GM23248 (cell line): Measurements from ENCODE around the gene FNDC8.

Source experiments
- EZH2 ChIP-seq: fragments of 200-600 bp; sonication (generic); IDR thresholded peaks from 2 replicates; pipeline ENCODE4 v1.6.1; 2018; ENCODE audit warnings: antibody characterized with exemption, mild to moderate bottlenecking; ENCODE audit not compliant: insufficient read depth, poor library complexity, severe bottlenecking
- EZH2phosphoT487 ChIP-seq: fragments of 200-600 bp; sonication (generic); IDR thresholded peaks from 2 replicates; pipeline ENCODE4 v1.6.1; 2018; ENCODE audit warnings: antibody characterized with exemption, moderate library complexity, mild to moderate bottlenecking, low read depth; ENCODE audit not compliant: insufficient read depth

GRCh38 chr17:35162755-35163154, 41.3 kb downstream of the FNDC8 start:
- TF ChIP-seq EZH2 = no peak
- no peak for TF ChIP-seq EZH2phosphoT487
